HG02798 (cell line): ENCODE measurements around the gene SHISA7.
"Not testable (repeated sequence)": the region's sequence is repeated elsewhere in the genome, so short reads cannot be mapped to it uniquely, and the experiment has no call there.

ENCODE experiments used
- ATAC-seq: cut with Tn5 transposase; IDR thresholded peaks from one replicate; pipeline ENCODE4 v1.9.1; 2021; ENCODE audit warnings: mild to moderate bottlenecking; ENCODE audit not compliant: unreplicated experiment, poor library complexity

The SHISA7 gene

GRCh38 chr19:55449469-55449868 lies 6.4 kb upstream of the SHISA7 start:
- no peak for ATAC-seq

GRCh38 chr19:55448175-55448490 lies 5.0 kb upstream of the SHISA7 start:
- not testable (repeated sequence) for ATAC-seq

GRCh38 chr19:55447421-55448174 lies 4.5 kb upstream of the SHISA7 start:
- ATAC-seq, result no peak

GRCh38 chr19:55446060-55446459 lies 3.0 kb upstream of the SHISA7 start:
- no peak for ATAC-seq

GRCh38 chr19:55444646-55445045 lies 1.5 kb upstream of the SHISA7 start:
- no peak for ATAC-seq

- no peak for ATAC-seq
Observed at GRCh38 chr19:55443824-55444480, 852 bp upstream of the SHISA7 start.

- ATAC-seq, result no peak
Observed at GRCh38 chr19:55442372-55442961, 633 bp downstream of the SHISA7 start.

- no peak for ATAC-seq
Observed at GRCh38 chr19:55441692-55442321, 1.3 kb downstream of the SHISA7 start.

GRCh38 chr19:55441319-55441691 lies 1.8 kb downstream of the SHISA7 start:
- ATAC-seq, result no peak

- no peak for ATAC-seq
Observed at GRCh38 chr19:55440411-55441105, 2.5 kb downstream of the SHISA7 start.

- no peak for ATAC-seq
Observed at GRCh38 chr19:55439052-55439451, 4.0 kb downstream of the SHISA7 start.

GRCh38 chr19:55437410-55437809 lies 5.7 kb downstream of the SHISA7 start:
- no peak for ATAC-seq

GRCh38 chr19:55436847-55437246 lies 6.3 kb downstream of the SHISA7 start:
- no peak for ATAC-seq

GRCh38 chr19:55435020-55435419 lies 8.1 kb downstream of the SHISA7 start:
- ATAC-seq, result no peak

GRCh38 chr19:55434356-55434919 lies 8.7 kb downstream of the SHISA7 start:
- no peak for ATAC-seq

GRCh38 chr19:55433292-55433691 lies 9.8 kb downstream of the SHISA7 start:
- no peak for ATAC-seq

- ATAC-seq, result no peak
Observed at GRCh38 chr19:55432241-55432959, 10.7 kb downstream of the SHISA7 start.

- ATAC-seq, result no peak
Observed at GRCh38 chr19:55431183-55431582, 11.9 kb downstream of the SHISA7 start.

- no peak for ATAC-seq
Observed at GRCh38 chr19:55426042-55426441, 17.1 kb downstream of the SHISA7 start.

- no peak for ATAC-seq
Observed at GRCh38 chr19:55424518-55424917, 18.6 kb downstream of the SHISA7 start.
